GM21619 (cell line): ENCODE data around the gene ANKRD34C.
"Not testable (repeated sequence)": the region's sequence is repeated elsewhere in the genome, so short reads cannot be mapped to it uniquely, and the experiment has no call there.

ENCODE experiments used
- ATAC-seq: cut with Tn5 transposase; IDR thresholded peaks from one replicate; pipeline ENCODE4 v1.9.1; 2021; ENCODE audit not compliant: unreplicated experiment

Gene ANKRD34C

GRCh38 chr15:79310985-79311900 is 28.7 kb downstream of the ANKRD34C start, which contains the start of gene TMED3:
Gene TMED3 (plus strand): TSS chr15:79311112. CDS start chr15:79311250, 138 bp downstream.
- ATAC-seq = peak; percentile 90

- no peak for ATAC-seq
Measured at GRCh38 chr15:79311901-79312553, 29.5 kb downstream of the ANKRD34C start.

GRCh38 chr15:79314186-79314585 is 31.7 kb downstream of the ANKRD34C start:
- ATAC-seq = no peak

GRCh38 chr15:79314811-79315210 is 32.3 kb downstream of the ANKRD34C start:
- no peak for ATAC-seq

GRCh38 chr15:79315623-79316328 is 33.3 kb downstream of the ANKRD34C start:
- no peak for ATAC-seq

- ATAC-seq = no peak
Measured at GRCh38 chr15:79316864-79317263, 34.3 kb downstream of the ANKRD34C start.

- ATAC-seq = not testable (repeated sequence)
Measured at GRCh38 chr15:79319973-79320372, 37.5 kb downstream of the ANKRD34C start.

GRCh38 chr15:79321876-79322275 is 39.4 kb downstream of the ANKRD34C start:
- ATAC-seq = no peak

GRCh38 chr15:79322306-79322705 is 39.8 kb downstream of the ANKRD34C start:
- no peak for ATAC-seq

- ATAC-seq = no peak
Measured at GRCh38 chr15:79322945-79323344, 40.4 kb downstream of the ANKRD34C start.

GRCh38 chr15:79329171-79329611 is 46.7 kb downstream of the ANKRD34C start:
- no peak for ATAC-seq
